GM19463 (cell line): Measurements from ENCODE around the gene HEXIM1.
"Not testable (repeated sequence)": the region's sequence is repeated elsewhere in the genome, so short reads cannot be mapped to it uniquely, and the experiment has no call there.

Source experiments
- ATAC-seq: cut with Tn5 transposase; IDR thresholded peaks from one replicate; pipeline ENCODE4 v1.9.1; 2021; ENCODE audit warnings: mild to moderate bottlenecking, moderate library complexity; ENCODE audit not compliant: unreplicated experiment

HEXIM1 gene

DNA sequence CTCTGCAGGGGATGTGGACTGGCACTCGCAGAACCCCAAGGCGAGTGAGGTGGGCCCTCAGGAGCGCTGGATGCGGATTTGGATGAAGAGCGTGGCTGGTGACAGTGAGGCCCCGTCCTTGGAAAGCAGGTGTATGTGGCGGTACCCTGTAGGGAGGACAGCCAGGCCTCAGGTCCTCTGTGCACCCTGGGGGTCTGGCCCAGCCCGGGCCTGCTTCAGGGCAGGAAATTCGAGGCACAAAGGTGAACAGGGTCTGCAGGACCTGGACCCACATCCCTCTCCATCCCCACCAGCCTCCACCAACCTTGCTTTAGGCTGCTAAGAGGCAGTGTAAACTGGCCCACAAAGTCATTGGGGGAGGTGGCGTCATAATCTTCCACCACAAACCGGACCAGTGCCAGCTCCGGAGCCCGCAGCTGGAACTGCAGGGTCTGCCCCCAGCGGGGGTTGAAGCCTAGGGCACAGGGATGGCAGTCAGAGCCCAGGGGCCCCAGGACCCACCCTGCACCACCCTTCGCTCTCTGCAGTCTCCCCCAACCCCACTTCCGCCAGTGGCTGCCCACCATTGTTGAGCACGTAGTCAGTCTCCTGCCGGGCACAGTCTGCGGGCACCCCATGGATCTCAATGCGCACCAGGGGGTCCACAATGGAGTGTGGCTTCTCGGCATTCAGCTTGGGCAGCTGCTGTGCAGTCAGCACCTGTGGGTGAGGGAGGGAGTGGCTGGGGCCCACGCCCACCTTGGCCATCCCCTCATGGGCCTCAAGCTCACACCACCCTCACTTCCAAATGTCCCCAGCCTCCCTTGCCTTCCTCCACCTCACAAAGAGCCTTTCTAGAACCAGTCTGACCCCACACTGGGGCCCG, 35.5 kb upstream of the HEXIM1 start:
- no peak for ATAC-seq

DNA sequence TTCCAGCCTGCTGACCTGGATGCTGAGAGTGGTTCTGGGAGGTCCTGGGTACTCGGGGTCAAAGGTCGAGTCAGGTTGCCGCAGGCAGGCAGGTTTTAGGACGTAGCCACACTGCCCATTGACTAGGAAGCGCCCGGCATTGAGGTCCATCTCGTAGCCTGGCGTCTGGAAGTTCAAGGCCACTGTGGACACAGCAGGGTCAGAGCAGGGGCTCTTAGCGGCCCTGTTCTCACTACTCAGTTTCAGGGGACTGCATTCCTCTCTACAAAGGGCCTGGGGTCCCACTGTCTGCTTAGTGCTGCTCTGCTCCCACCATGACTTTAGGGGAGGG, 34.9 kb upstream of the HEXIM1 start:
- no peak for ATAC-seq

GRCh38 chr17:45114117-45114932, 34.0 kb upstream of the HEXIM1 start:
- no peak for ATAC-seq

- no peak for ATAC-seq
Measured at GRCh38 chr17:45115015-45115625, 33.2 kb upstream of the HEXIM1 start.

DNA sequence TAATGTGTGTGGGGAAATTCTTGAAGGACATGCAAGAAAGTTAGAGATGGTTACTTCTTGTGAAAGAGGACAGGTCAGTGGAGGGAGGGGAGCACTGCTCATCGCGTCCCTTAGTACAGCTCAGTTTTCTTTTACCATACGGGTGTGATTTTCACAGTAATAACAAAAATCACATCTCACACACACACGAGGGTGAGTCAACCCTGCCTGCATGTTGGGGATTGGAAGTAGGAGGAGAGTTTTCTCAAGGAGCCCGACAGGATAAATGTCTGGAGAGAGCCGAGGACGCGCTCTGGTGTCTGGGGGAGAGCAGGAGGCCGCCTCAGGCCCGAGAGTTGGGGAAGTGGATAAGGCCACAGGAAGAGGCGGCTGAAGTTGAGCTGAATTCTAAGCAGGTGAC, 32.4 kb upstream of the HEXIM1 start:
- ATAC-seq, result no peak

- no peak for ATAC-seq
Measured at GRCh38 chr17:45116434-45117016, 31.8 kb upstream of the HEXIM1 start.

- ATAC-seq, result no peak
Measured at GRCh38 chr17:45117334-45117733, 30.9 kb upstream of the HEXIM1 start.

- ATAC-seq, result no peak
Measured at GRCh38 chr17:45117848-45118646, 30.2 kb upstream of the HEXIM1 start.

- ATAC-seq, result no peak
Measured at GRCh38 chr17:45118691-45119090, 29.6 kb upstream of the HEXIM1 start.

- no peak for ATAC-seq
Measured at GRCh38 chr17:45119964-45120363, 28.3 kb upstream of the HEXIM1 start.

DNA sequence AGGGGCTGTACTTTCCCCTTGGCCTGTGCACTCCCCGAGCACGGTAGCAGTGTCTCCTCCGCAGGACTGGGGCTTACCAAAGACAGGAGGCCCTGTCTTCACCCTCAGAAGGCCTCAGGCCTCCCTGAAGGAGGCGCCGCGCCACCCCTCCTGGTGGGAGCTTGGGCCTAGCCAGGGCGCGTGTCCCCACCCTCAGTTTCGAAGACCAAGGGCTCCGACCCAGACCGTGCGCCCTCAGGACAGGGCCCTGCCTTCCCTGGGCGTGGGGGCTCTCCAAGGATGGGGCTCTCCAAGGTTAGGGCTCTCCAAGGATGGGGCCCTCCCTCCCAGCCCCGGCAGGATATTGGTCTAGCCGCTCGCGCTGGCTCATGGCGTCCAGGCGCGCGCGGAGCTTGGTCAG, 27.7 kb upstream of the HEXIM1 start:
- no peak for ATAC-seq

DNA sequence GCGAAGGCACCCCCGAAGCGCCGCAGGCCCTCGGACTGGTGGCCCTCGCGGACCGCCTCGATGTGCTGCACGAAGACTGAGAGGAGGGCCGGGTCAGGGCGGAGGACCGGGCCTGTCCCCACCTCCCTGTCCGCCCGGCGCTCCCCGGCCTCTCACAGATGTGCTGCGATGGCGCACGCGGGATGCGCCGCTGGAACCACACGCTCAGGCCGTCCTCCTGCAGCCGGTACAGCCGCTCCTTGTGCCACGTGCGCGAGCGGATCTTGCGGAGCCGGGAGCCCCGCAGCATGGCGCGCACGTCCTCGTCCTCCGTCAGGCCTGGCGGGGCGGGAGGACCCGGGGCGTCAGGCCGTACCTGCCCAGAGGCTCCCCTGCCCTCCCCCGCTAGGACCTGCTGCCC, 27.2 kb upstream of the HEXIM1 start:
- ATAC-seq, result no peak

GRCh38 chr17:45123076-45123770, 25.1 kb upstream of the HEXIM1 start:
- ATAC-seq, result no peak

GRCh38 chr17:45123930-45124796, 24.1 kb upstream of the HEXIM1 start:
- no peak for ATAC-seq

- not testable (repeated sequence) for ATAC-seq
Measured at GRCh38 chr17:45124797-45125122, 23.5 kb upstream of the HEXIM1 start.

DNA sequence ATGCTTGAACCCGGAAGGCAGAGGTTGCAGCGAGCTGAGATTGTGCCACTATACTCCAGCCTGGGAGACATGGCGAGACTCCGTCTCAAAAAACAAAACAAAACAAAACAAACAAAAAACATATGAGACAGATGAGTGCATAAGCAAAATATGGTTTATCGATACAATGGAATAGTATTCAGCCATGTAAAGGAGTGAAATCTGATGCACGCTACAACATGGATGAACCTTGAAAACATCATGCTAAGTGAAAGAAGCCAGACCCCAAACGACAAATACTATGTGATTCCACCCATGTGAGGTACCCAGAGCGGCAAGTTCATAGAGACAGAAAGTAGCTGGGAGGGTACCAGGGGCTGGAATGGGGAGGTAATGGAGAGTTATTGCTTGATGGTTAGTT, 22.8 kb upstream of the HEXIM1 start:
- ATAC-seq, result no peak

DNA sequence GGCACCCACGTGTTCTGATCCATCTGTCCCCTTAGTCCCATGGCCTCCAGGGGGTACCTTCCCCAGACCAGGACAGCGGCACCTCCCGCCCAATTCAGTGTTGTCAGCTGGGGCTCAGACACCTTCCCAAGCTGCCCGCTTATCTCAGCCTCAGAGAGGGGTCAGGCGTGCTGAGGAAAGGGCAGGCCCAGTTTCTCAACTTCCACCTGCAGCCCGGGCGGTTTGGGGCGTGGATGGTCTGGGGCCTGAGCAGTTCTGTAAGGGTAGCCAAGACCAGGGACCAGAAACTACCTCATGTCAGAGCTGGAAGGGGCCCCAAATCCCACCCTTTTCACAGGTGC, 21.1 kb upstream of the HEXIM1 start:
- no peak for ATAC-seq

DNA sequence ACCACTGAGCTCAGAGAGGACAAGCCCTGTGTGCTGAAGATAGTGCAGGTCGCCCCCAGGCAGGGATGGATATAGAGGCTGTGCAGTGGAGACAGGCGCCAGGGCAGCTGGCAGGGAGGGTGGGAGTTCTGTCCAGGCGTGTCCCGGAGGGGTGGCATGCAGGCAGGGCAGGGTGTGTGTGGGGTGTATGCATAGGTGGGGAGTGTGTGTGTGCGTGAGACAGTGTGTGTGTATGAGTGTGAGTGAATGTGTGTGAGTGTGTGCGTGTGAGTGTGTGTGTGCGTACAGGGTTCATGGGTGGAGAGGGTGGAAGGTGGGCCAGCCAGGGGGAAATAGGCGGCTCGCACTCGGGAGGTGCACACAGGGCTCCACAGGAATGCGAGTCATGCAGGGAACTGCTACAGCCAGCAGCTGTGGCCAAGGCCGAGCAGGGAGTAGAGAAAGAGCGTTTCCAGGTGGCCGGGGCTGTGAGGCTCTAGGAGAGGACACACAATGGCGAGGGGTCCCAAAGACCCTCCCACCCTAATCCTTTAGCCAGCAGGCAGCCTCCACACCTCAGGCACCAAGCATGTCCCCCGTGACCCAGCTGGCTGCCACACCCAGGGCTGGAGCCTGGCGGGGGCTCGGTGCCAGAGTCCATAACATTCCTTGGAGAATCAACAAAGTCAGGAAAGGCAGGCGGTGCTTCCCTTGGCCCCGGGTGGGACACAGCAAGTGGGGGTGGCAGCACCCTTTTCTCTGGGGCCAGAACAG, 20.6 kb upstream of the HEXIM1 start:
- no peak for ATAC-seq

- ATAC-seq, result no peak
Measured at GRCh38 chr17:45128331-45128730, 19.9 kb upstream of the HEXIM1 start.
